Thyroid gland (tissue), 4 donors: Measurements from ENCODE around the gene FZR1. TPM values are rescaled to one million over a fixed set of nuclear protein-coding genes. Genes with fewer than 3 reads are reported as not detected.

ENCODE experiments used
- DNase-seq, 2 donors: peaks; one replicate each; pipeline ENCODE4 v3.0.0-alpha.2; 2019
- H3K27ac ChIP-seq, 3 donors: fragments of 200-600 bp; sonication (generic); 1 replicate in 2 of 3; 2 replicates in 1 of 3; pipeline ENCODE4 v1.5.1; 2016 to 2019; ENCODE audit warnings: mild to moderate bottlenecking in 1 of 3, moderate library complexity in 1 of 3
- H3K27me3 ChIP-seq: fragments of 200-600 bp; sonication (generic); one replicate; pipeline ENCODE4 v1.5.1; 2019
- H3K36me3 ChIP-seq, 2 donors: fragments of 200-600 bp; sonication (generic); one replicate each; pipeline ENCODE4 v1.5.1; 2016 to 2019
- H3K4me1 ChIP-seq, 2 donors: fragments of 200-600 bp; sonication (generic); one replicate each; pipeline ENCODE4 v1.5.1; 2017 to 2019
- H3K4me3 ChIP-seq, 3 donors: fragments of 200-600 bp; sonication (generic); replicated peaks in 1 of 3; 1 replicate in 2 of 3; 2 replicates in 1 of 3; pipeline ENCODE4 v1.5.1; 2016; ENCODE audit warnings: mild to moderate bottlenecking in 1 of 3
- H3K9me3 ChIP-seq: fragments of 200-600 bp; sonication (generic); one replicate; pipeline ENCODE4 v1.5.1; 2017
- POLR2A ChIP-seq, 2 donors: fragments of 450-650 bp; IDR thresholded peaks; one replicate each; pipeline ENCODE4 v1.6.1; 2017; ENCODE audit warnings: antibody characterized with exemption in 2 of 2, mild to moderate bottlenecking in 2 of 2, moderate library complexity in 1 of 2
- WGBS, 2 donors: methylation state at CpG; one replicate each; pipeline ENCODE4 v1.1.5; 2017; 5-methylcytosine and 5-hydroxymethylcytosine counted together
- intact Hi-C: fragments of 100-400 bp; cut with DNase I; formaldehyde crosslinking; loops from one replicate; pipeline ENCODE4 v1.15.1; 2023
- total RNA-seq, 4 donors: library from RNA; depleted of rRNA; stranded (reverse); fragments of >200 nt; gene quantifications; one replicate each; pipeline ENCODE4 v1.2.3, GENCODE V29; 2016
- TF ChIP-seq, protein P1 (sequence below), 6 experiments: fragments of 200-600 bp in 3 of 6; fragments of 450-650 bp in 3 of 6; sonication (generic) in 3 of 6; IDR thresholded peaks; one replicate each; pipeline ENCODE4 v1.5.1; 2016 to 2019; ENCODE audit warnings: antibody characterized with exemption in 6 of 6, mild to moderate bottlenecking in 2 of 6, inconsistent platforms in 1 of 6, moderate library complexity in 1 of 6

FZR1 gene
- total RNA-seq, 4 donors from 2014 or later = 28.6 to 56.0 (median 36.1) TPM

DNA sequence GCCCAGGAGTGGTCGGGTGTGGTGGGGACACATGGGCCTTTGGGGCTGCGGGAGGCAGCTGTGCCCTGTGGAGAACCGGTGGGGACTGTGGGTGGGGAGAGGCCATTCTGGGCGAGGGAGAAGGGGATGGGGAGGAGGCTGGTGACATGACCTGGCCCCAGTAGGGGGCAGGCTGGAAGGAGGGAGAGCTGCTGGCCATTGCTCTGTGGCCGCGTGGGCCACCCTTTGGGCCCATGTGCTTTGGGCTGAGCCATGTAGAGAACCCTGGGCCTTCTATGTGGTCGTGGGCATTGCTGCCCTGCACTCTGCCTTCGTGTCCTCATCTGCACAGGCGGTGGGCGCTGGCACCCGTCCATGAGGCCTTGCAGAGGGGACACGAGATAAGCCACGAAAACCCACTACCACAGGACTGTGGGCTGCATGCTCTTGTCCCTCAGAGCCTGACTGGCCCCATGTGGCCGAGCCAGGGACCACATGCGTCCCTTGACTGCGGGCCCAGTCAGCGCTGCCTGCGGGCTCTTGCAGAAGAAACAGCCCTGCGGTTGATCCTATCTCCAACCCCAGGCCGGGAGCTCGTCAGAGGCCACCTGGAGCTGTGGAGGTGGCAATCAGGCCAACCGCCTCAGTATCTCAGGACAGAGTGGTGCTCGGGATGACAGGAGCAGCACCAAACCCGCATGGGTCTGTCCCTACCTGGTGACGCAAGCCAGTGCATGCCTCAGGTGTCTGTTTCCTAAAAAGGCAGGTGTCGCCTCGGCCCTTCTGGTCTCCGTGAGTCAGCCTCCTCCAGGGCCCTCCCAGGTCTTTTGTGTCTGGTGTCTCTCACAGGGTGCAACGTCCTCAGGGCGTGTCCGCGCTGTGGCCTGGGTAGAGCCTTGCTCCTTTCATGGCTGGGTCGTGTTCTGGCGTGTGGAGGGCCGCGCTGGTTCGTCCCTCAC lies 14.3 kb downstream of the FZR1 start:
- WGBS, 2 donors = 91 to 96% methylated on average over 13 to 21 of the region's 37 CpGs
- Histone ChIP-seq H3K4me1 (peaks cover 0 to 9% of the 10 kb centered on the region in 2 donors), H3K27me3 (no peaks in the 10 kb centered on the region), H3K27ac (no peak overlapping the region), H3K36me3 (peaks cover 9 to 18% of the 10 kb centered on the region in 2 donors), H3K9me3 (no peaks in the 10 kb centered on the region), H3K4me3 (no peak overlapping the region)
- no peak for DNase-seq
- intact Hi-C loops = no loop called here
- no peak for TF ChIP-seq POLR2A (IDR thresholded peaks at IDR 0.05)
- TF ChIP-seq, protein P1, sequence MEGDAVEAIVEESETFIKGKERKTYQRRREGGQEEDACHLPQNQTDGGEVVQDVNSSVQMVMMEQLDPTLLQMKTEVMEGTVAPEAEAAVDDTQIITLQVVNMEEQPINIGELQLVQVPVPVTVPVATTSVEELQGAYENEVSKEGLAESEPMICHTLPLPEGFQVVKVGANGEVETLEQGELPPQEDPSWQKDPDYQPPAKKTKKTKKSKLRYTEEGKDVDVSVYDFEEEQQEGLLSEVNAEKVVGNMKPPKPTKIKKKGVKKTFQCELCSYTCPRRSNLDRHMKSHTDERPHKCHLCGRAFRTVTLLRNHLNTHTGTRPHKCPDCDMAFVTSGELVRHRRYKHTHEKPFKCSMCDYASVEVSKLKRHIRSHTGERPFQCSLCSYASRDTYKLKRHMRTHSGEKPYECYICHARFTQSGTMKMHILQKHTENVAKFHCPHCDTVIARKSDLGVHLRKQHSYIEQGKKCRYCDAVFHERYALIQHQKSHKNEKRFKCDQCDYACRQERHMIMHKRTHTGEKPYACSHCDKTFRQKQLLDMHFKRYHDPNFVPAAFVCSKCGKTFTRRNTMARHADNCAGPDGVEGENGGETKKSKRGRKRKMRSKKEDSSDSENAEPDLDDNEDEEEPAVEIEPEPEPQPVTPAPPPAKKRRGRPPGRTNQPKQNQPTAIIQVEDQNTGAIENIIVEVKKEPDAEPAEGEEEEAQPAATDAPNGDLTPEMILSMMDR (IDR thresholded peaks at IDR 0.05) = no peak

DNA sequence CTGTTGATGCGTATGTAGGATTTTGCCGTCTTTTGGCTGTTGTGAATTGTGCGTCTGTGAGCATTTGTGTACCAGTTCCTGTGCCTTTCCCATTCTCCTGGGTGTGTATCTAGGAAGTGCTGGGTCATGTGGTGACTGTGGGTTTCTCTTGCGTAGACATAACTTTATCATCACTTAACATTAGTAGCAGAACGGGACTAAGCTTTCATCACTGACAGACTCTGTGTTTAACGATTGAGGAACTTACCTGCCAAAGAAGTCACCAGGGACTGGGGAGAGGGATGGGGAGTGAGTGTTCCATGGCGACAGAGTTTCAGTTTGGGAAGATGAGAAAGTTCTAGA lies 15.0 kb downstream of the FZR1 start:
- Histone ChIP-seq H3K9me3 (no peaks in the 10 kb centered on the region), H3K4me1 (peaks cover 0 to 9% of the 10 kb centered on the region in 2 donors), H3K27me3 (no peaks in the 10 kb centered on the region), H3K4me3 (no peak overlapping the region), H3K27ac (no peak overlapping the region), H3K36me3 (peaks cover 13 to 20% of the 10 kb centered on the region in 2 donors)
- intact Hi-C loops = no loop called here
- WGBS, 2 donors = 89 to 91% methylated on average over 7 of the region's 7 CpGs
- TF ChIP-seq, protein P1 (IDR thresholded peaks at IDR 0.05) = no peak
- no peak for TF ChIP-seq POLR2A (IDR thresholded peaks at IDR 0.05)
- no peak for DNase-seq

DNA sequence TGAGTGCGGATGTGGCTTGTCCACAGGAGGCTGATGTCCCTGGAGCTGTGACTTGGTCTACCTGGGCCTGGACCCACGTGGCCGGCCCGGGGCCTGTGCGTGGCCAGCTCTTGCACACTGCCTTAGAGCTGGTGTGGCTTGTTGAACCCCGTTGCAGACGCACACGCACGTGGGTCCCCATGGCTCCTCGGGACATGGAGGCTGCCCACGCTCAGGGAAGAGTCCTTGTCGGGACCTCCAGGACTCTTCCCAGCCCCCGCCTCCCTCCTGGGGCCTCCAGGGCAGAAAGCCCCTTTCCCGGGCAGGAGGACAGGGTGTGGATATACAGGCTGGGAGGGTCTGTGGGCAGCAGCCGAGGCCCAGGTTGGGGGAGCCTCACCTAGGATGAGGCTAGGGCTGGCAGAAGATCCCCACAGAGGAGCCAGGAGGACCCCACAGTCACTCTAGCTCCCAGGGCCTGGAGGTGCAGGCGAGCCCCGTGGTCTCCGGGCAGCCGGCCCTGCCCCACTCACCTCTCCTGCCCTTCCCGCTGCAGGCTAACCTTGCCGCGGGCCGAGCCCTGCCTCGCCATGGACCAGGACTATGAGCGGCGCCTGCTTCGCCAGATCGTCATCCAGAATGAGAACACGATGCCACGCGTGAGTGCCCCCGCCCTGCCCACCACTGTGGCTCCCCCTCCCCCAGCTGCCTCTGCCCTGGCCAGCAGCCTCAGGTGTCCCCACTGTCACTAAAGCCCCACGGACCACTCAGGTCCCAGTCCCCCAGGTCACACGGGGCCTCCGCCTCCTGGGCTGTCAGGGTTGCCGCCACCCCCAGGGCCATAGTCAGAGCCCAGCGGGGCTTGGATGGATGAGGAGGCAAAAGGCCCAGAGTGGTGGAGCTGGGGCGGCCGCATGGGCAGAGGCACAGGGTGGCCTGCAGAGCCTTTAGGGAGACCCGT lies 16.6 kb downstream of the FZR1 start:
- peaks cover 0 to 9% of the 10 kb centered on the region in 2 donors for H3K4me1 ChIP-seq
- no peak for DNase-seq
- no peak overlapping the region for H3K27ac ChIP-seq
- H3K4me3 ChIP-seq = no peak overlapping the region
- TF ChIP-seq, protein P1 (IDR thresholded peaks at IDR 0.05) = no peak
- TF ChIP-seq POLR2A (IDR thresholded peaks at IDR 0.05) = no peak
- intact Hi-C loops = no loop called here
- peaks cover 29 to 36% of the 10 kb centered on the region in 2 donors for H3K36me3 ChIP-seq
- 91 to 95% methylated on average over 20 to 35 of the region's 40 CpGs for WGBS, 2 donors
- no peaks in the 10 kb centered on the region for H3K9me3 ChIP-seq
- H3K27me3 ChIP-seq = no peaks in the 10 kb centered on the region

DNA sequence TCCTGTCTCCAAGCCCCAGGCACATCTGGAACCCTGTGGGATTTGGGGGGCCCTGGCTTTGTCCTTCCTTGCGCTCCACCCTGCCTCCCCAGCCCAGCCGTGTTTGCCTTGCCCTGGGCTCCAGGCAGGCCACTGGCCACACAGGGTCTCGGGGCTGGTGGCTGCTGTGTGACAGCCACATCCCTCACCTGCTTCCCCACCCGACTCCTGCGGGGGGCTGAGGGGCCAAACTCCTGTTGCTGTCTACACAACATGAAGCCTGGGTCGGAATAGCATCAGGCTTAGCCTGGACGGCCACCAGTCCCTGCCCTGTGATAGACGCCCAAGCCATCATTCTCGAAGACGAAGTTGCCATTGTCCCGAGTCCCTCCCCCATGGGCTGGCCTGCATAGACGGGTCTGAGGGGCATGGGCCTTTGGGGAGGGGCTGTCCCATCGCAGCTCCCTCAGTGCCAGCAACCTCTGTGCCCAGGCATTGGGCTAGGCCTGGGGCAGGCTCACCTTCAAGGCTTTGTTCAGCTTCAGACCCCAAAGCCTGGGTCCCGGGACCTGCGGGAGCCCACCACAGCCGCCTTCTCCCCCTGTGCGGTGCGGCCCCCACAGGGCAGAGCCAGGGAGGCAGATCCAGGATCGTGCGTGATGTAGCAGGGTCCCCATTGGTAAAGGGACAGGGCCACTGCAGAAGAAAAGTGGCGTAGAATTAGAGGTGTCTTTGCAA lies 17.4 kb downstream of the FZR1 start:
- no peak for DNase-seq
- Histone ChIP-seq H3K36me3 (peaks cover 35 to 40% of the 10 kb centered on the region in 2 donors), H3K4me1 (peaks cover 0 to 5% of the 10 kb centered on the region in 2 donors), H3K27ac (no peak overlapping the region), H3K4me3 (no peak overlapping the region), H3K27me3 (no peaks in the 10 kb centered on the region), H3K9me3 (no peaks in the 10 kb centered on the region)
- intact Hi-C loops = no loop called here
- TF ChIP-seq POLR2A (IDR thresholded peaks at IDR 0.05) = no peak
- TF ChIP-seq, protein P1 (IDR thresholded peaks at IDR 0.05) = no peak
- WGBS, 2 donors = 95 to 97% methylated on average over 11 to 18 of the region's 21 CpGs
